HCT116 (cell line): Measurements from ENCODE around the gene EEF1AKMT2.

Experiments used
- CEBPB ChIP-seq: IDR thresholded peaks from 2 replicates; pipeline ENCODE4 v1.6.1; 2012; ENCODE audit warnings: low read depth
- EGR1 ChIP-seq: IDR thresholded peaks from 2 replicates; pipeline ENCODE4 v1.6.1; 2012; ENCODE audit warnings: low read depth
- EZH2 ChIP-seq: fragments of 200-600 bp; sonication (generic); IDR thresholded peaks from 2 replicates; pipeline ENCODE4 v1.6.1; 2017; ENCODE audit warnings: antibody characterized with exemption, mixed run types
- EZH2phosphoT487 ChIP-seq: fragments of 200-600 bp; IDR thresholded peaks from 2 replicates; pipeline ENCODE4 v1.6.1; 2018; ENCODE audit warnings: antibody characterized with exemption, borderline replicate concordance
- FOSL1 ChIP-seq: IDR thresholded peaks from 2 replicates; pipeline ENCODE4 v1.6.1; 2012; ENCODE audit warnings: low read depth
- POLR2A ChIP-seq: IDR thresholded peaks from 2 replicates; pipeline ENCODE4 v1.7.0; 2011; ENCODE audit warnings: borderline replicate concordance; ENCODE audit not compliant: insufficient read depth, insufficient read length; ENCODE audit errors: extremely low read depth
- POLR2AphosphoS5 ChIP-seq: IDR thresholded peaks from 2 replicates; pipeline ENCODE4 v1.6.1; 2011; ENCODE audit warnings: mild to moderate bottlenecking, low read depth, low read length, moderate library complexity
- RAD21 ChIP-seq: IDR thresholded peaks from 2 replicates; pipeline ENCODE4 v1.6.1; 2012; ENCODE audit warnings: low read depth, mild to moderate bottlenecking
- SIN3A ChIP-seq: IDR thresholded peaks from 2 replicates; pipeline ENCODE4 v1.6.1; 2012; ENCODE audit warnings: low read depth
- YY1 ChIP-seq: IDR thresholded peaks from 2 replicates; pipeline ENCODE4 v1.6.1; 2011; ENCODE audit warnings: low read length, low read depth, moderate library complexity, mild to moderate bottlenecking; ENCODE audit not compliant: insufficient replicate concordance; ENCODE audit errors: extremely low read depth
- TF ChIP-seq, protein P1 (sequence below), 3 experiments: fragments of 200-600 bp in 1 of 3; sonication (generic) in 1 of 3; IDR thresholded peaks in 2 of 3; conservative IDR thresholded peaks in 1 of 3; 2 replicates each; pipeline ENCODE4 v1.5.1; 2012 to 2017; ENCODE audit warnings: low read depth in 2 of 3, low read length in 2 of 3, antibody characterized with exemption in 1 of 3, borderline replicate concordance in 1 of 3, control low read depth in 1 of 3, mild to moderate bottlenecking in 1 of 3, mixed read lengths in 1 of 3, mixed run types in 1 of 3, moderate library complexity in 1 of 3; ENCODE audit not compliant: insufficient read depth in 1 of 3
- TF ChIP-seq, protein P2 (sequence below): IDR thresholded peaks from 2 replicates; pipeline ENCODE4 v1.6.1; 2011; ENCODE audit warnings: mild to moderate bottlenecking, low read length, moderate library complexity; ENCODE audit not compliant: insufficient replicate concordance; ENCODE audit errors: extremely low read depth
- TF ChIP-seq, protein P3 (sequence below): IDR thresholded peaks from 2 replicates; pipeline ENCODE4 v1.6.1; 2012
- TF ChIP-seq, protein P4 (sequence below): IDR thresholded peaks from 2 replicates; pipeline ENCODE4 v1.6.1; 2012

DNA sequence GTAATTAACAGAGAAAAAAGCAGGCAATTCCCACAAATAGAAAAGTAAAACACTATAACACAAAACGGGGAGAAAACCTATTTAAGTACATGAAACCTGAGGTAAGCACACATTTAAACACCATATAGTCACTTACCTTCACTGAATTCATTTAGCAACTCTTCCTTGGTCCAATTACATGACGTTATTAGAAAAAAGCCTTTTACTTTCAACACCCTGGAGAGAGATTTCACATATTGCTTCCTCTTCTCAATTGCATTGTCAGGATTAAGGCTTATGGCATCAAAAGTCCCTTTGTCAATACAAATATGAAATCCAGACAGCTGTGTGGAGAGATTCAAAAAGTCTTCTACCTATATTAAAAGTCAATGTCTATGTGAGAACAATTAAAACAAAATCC is 26.4 kb downstream of the EEF1AKMT2 start:
- TF ChIP-seq POLR2A (no peak), YY1 (no peak), FOSL1 (no peak), RAD21 (no peak), CEBPB (no peak), EZH2 (no peak), EGR1 (no peak), SIN3A (no peak), EZH2phosphoT487 (no peak), POLR2AphosphoS5 (no peak)
- TF ChIP-seq, protein P1, sequence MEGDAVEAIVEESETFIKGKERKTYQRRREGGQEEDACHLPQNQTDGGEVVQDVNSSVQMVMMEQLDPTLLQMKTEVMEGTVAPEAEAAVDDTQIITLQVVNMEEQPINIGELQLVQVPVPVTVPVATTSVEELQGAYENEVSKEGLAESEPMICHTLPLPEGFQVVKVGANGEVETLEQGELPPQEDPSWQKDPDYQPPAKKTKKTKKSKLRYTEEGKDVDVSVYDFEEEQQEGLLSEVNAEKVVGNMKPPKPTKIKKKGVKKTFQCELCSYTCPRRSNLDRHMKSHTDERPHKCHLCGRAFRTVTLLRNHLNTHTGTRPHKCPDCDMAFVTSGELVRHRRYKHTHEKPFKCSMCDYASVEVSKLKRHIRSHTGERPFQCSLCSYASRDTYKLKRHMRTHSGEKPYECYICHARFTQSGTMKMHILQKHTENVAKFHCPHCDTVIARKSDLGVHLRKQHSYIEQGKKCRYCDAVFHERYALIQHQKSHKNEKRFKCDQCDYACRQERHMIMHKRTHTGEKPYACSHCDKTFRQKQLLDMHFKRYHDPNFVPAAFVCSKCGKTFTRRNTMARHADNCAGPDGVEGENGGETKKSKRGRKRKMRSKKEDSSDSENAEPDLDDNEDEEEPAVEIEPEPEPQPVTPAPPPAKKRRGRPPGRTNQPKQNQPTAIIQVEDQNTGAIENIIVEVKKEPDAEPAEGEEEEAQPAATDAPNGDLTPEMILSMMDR (IDR thresholded peaks at IDR 0.05 in 2 of 3, conservative IDR thresholded peaks at IDR 0.05 in 1 of 3; ENCODE audit: borderline replicate concordance in 1 of 3, insufficient read depth in 1 of 3, low read depth in 2 of 3, low read length in 2 of 3): no peak
- TF ChIP-seq, protein P2, sequence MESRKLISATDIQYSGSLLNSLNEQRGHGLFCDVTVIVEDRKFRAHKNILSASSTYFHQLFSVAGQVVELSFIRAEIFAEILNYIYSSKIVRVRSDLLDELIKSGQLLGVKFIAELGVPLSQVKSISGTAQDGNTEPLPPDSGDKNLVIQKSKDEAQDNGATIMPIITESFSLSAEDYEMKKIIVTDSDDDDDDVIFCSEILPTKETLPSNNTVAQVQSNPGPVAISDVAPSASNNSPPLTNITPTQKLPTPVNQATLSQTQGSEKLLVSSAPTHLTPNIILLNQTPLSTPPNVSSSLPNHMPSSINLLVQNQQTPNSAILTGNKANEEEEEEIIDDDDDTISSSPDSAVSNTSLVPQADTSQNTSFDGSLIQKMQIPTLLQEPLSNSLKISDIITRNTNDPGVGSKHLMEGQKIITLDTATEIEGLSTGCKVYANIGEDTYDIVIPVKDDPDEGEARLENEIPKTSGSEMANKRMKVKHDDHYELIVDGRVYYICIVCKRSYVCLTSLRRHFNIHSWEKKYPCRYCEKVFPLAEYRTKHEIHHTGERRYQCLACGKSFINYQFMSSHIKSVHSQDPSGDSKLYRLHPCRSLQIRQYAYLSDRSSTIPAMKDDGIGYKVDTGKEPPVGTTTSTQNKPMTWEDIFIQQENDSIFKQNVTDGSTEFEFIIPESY: no peak
- TF ChIP-seq, protein P3, sequence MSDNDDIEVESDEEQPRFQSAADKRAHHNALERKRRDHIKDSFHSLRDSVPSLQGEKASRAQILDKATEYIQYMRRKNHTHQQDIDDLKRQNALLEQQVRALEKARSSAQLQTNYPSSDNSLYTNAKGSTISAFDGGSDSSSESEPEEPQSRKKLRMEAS: no peak
- TF ChIP-seq, protein P4, sequence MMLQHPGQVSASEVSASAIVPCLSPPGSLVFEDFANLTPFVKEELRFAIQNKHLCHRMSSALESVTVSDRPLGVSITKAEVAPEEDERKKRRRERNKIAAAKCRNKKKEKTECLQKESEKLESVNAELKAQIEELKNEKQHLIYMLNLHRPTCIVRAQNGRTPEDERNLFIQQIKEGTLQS: no peak
